Measurements from ENCODE around the gene ADGRA1.

Gene ADGRA1

DNA sequence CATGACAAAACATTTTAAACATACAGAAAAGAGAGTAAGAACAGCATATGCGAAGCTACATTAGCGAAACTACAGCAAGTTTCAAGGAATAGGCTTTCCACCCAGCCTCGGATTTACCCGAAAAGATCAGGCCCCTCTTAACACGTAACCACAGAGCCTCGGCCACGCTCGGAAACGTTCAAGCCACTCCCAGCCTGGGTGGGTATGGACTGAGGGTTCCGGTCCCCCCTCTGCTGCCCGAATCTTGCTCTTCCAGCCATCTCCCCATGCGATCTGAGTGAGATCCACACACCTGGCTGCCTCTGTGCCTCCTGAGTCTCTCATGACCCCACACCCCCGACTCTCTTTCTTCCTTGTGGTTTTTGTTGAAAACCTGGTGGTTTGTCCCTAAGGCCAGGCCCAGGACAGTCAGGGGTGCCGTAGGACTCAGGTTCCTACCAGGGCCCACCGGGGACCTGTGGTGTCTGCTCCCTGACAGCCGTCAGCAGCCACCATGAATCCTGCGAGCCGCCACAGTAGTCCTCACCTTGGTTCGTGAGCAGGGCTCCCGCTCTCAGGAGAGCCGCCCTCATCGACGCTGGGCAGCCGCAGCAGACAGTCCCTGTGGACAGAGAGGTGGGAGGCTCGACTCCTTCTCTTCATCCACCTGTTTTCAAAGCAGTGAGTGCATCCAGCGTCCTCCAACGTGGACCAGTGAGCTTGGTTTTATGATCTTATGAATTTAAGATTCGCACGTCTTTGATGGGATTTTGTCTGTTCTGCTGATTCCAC lies 90.8 kb downstream of the ADGRA1 start:
- Mint-ChIP-seq H3K9me3 (peaks cover 20% of the 10 kb centered on the region), H3K27me3 (peaks cover 6% of the 10 kb centered on the region), H3K36me3 (ENCODE audit: low read depth) (no peaks in the 10 kb centered on the region), H3K27ac (no peak overlapping the region), H3K4me3 (no peak overlapping the region), H3K4me1 (ENCODE audit: low read depth) (no peaks in the 10 kb centered on the region)

DNA sequence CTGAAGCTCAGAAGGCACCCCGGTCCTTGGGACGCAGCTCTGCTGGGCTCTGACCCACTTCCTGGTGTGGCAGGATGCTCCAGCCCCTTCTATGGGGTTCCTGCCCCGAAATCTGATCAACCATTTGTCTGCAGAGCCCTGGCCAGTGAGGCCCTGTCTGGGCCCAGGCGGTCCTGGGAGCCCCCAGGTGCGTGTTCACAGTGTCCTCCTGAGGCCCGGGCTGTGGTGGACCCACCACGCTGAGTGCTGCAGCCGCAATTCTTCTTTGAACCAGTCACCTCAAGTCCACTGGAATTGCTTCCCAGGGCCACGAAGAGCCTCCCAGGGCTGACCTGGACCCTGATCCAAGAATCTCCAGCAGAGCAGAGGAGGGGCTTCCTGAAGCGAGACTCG lies 91.4 kb downstream of the ADGRA1 start:
- Mint-ChIP-seq H3K27me3 (peaks cover 6% of the 10 kb centered on the region), H3K4me3 (no peak overlapping the region), H3K36me3 (ENCODE audit: low read depth) (no peaks in the 10 kb centered on the region), H3K4me1 (ENCODE audit: low read depth) (no peaks in the 10 kb centered on the region), H3K9me3 (peaks cover 20% of the 10 kb centered on the region), H3K27ac (no peak overlapping the region)

DNA sequence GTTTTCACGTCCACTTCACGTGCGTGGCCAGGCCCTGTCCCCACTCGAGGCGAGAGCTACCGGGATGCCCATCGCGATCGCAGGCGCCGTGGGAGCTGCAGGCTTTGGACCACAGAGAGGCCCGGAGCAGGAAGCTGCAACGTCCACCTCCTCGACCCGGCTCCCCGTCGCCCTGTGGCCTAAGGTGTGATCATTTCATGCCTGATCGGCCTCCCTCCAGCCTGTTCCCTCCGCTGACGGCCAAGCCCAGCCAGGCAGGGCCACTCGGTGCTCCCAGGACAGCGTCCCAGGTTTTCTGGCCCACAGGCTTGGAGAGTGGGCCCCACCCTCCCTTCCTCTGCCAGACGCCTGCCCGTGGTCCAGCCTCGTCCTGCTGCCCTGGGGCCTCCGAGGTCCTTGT lies 91.9 kb downstream of the ADGRA1 start:
- no peak overlapping the region for H3K4me3 Mint-ChIP-seq
- no peak overlapping the region for H3K27ac Mint-ChIP-seq
- no peaks in the 10 kb centered on the region for H3K4me1 Mint-ChIP-seq (ENCODE audit: low read depth)
- no peaks in the 10 kb centered on the region for H3K36me3 Mint-ChIP-seq (ENCODE audit: low read depth)
- peaks cover 18% of the 10 kb centered on the region for H3K9me3 Mint-ChIP-seq
- H3K27me3 Mint-ChIP-seq: peaks cover 2% of the 10 kb centered on the region

DNA sequence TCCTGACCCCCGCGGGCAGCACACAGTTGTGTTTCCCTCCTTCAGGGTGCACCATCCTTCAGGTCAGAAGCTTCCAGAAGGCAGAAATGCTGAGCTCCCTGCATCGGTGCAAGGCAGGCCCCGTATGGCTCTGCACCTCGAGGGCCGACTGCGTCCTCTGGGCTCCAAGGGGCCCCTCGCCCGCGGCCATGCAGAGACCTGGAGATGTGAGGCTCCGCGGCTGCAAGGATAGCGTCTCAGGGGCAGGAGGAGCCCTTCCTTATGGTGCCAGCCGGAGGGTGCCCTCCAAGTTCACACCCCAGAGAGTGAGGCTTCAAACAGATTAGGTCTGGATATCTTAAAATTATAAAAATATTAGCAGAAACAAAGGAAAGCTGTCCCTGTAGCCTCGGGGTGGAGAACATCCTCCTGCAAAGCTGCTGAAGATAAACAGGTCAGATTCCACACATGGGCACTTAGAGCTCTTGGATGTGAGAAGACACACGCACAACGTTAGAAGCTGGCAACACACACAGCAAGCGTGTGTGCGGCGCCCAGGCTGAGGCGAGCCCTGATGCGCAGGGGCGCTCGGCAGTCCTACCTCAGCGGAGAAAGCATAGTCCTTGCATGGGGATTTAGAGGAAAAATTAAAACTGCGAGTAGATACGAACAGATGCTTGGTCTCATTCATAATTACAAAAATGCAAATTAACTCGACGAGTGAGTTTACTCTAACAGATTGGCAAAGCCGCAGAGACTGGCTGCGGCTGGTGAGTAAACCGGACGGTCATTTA lies 92.7 kb downstream of the ADGRA1 start:
- H3K4me3 Mint-ChIP-seq: no peak overlapping the region
- H3K27me3 Mint-ChIP-seq: no peaks in the 10 kb centered on the region
- no peaks in the 10 kb centered on the region for H3K4me1 Mint-ChIP-seq (ENCODE audit: low read depth)
- H3K9me3 Mint-ChIP-seq: peaks cover 17% of the 10 kb centered on the region
- H3K27ac Mint-ChIP-seq: no peak overlapping the region
- H3K36me3 Mint-ChIP-seq (ENCODE audit: low read depth): no peaks in the 10 kb centered on the region

DNA sequence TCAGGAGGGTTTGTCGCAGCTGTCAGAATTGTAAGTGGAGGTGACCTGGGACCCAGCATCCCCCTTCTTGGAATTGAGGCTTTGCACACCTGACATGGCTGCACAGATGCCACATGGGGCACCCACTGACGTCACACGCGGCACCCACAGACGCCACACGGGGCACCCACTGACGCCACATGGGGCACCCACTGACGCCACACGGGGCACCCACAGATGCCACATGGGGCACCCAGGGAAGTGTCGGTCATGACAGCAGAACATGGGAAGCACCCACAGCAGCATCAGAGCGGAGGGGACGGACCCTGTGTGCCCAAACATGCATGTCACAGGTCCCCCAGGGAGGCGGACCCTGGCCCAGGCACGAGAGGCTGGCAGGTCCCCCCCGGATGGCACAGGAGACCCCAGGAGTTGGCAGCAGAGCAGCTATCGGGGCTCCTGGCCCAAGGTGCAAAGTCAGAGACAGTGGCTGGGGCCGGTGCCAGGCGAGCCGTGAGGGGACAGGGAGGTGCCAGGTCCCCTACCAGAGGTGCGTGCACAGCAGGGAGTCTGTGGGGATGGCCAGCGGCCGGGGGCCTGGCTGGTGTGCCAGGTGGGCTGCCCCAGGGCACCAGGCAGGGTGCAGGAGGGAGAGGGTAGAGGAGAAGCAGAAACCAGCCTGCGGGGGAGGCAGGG lies 93.4 kb downstream of the ADGRA1 start:
- no peaks in the 10 kb centered on the region for H3K27me3 Mint-ChIP-seq
- H3K36me3 Mint-ChIP-seq (ENCODE audit: low read depth): no peaks in the 10 kb centered on the region
- peaks cover 17% of the 10 kb centered on the region for H3K9me3 Mint-ChIP-seq
- H3K27ac Mint-ChIP-seq: no peak overlapping the region
- no peak overlapping the region for H3K4me3 Mint-ChIP-seq
- H3K4me1 Mint-ChIP-seq (ENCODE audit: low read depth): no peaks in the 10 kb centered on the region
